ENCODE data around the gene MOGAT3.

Gene MOGAT3

DNA sequence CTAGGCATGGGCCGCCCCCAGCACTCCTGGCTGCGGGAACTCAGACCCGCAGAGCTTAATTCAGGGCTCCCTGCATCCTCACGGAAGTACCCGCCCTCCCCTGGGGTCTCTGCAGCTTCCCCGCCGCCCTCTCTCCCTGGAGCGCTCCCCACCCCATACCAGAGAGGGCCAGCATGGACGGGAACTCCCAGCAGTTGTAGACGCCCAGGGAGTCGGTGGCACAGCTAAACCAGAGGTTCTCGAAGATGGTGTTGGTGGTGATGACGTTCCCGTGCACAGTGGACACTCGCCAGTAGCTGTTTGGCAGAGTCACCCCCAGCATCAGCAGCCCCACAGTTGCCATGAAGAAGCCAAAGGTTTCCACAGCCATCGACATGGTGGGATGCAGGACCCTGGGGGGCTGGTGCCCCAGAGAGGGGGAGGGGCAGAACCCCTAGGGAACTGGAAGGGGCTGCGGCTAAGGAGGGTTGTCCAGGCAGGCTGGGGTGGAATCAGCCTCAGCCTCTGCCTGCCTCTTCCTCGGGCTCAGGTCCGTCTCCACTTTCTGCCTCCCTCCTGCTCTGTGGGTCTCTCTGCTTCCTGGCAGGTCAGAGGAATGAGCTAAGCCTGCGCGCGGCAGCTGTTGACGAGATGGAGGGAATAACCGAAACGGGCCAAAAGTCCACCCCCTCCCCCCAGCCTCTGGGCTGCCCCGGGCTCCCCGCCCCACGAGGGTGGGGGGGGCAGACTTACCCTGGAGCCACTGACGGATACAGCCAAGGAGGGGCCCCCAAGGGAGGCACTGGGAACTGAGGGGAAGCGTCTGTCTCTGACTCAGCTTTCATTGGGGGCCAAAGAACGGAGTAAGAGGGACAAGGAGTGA is 36.6 kb upstream of the MOGAT3 start, which contains the start of gene CLDN15:
Gene CLDN15 (minus strand): TSS at position 597 of the 862 bp plus-strand sequence. CDS start 221 bp downstream, at position 376.
- Mint-ChIP-seq H3K36me3 (peaks cover 26% of the 10 kb centered on the region), H3K9me3 (no peaks in the 10 kb centered on the region), H3K4me1 (peaks cover 4% of the 10 kb centered on the region), H3K27me3 (no peaks in the 10 kb centered on the region), H3K4me3 (no peak within 1 kb of the TSS), H3K27ac (no peak within 1 kb of the TSS)
- no peak for ATAC-seq

DNA sequence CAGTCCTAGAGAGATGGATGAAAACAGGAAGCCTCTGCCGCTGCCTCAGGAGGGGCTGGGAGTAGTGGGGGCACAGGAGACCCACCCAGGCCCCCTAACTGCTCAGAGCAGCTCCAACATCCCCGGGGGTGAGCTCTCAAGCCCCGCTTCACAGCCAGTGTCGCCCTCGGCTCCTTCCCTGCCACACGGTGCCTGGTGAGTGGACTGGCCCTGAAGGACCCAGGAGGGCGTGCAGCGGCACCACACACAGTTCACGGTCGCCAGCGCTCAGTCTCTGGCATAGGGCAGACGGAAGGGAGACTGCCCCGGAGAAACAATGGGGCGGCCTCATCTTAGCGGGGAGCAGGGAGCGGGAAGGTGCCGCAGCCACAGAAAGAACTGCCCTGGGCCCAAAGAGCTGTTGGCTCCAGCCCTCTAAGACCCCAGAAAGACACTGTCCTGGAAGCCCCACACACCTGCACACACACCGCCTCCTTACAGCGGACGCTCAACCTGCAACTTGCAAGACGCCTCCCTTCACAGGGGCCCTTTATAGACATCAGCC is 35.5 kb upstream of the MOGAT3 start:
- H3K36me3 Mint-ChIP-seq = peaks cover 26% of the 10 kb centered on the region
- peaks cover 4% of the 10 kb centered on the region for H3K4me1 Mint-ChIP-seq
- H3K4me3 Mint-ChIP-seq = no peak overlapping the region
- no peaks in the 10 kb centered on the region for H3K27me3 Mint-ChIP-seq
- no peak for ATAC-seq
- no peak overlapping the region for H3K27ac Mint-ChIP-seq
- no peaks in the 10 kb centered on the region for H3K9me3 Mint-ChIP-seq

DNA sequence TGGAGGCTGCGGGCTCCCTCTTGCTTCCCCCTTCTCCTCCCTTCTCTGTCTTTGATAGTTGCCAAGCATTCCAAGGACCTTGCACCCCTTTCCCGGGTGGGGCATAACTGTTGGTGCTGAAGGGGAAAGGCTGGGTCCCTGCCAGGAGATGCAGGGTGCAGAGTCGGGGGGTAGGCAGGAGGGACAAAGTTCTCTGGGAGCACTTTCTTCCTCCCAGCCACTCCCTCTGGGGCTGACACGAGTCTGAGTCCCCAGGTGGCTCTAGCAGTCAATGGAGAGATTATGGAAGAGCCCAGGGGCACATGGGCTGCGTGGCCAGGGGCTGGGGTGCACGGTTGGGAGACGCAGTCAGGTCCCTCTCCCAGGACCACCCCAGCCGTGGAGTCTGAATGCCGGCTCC is 34.7 kb upstream of the MOGAT3 start:
- Mint-ChIP-seq H3K9me3 (no peaks in the 10 kb centered on the region), H3K27me3 (no peaks in the 10 kb centered on the region), H3K36me3 (peaks cover 23% of the 10 kb centered on the region)

DNA sequence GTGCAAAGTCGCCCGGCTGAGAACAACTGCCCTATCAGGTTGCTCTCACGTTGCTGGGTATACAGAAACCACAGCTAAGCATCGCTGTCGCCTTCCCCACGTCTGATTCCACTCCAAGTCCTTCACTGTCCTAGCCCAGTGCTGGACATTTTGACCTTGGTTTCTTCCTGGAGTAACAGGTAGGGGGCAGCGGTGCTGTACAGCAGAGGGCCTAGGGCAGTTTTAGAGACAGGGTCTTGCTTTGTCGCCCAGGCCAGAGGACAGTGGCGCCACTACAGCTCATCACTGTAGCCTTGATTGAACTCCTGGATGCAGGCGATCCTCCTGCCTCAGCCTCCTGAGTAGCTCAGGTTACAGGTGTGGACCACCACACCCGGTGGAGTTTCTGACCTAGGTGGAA is 34.2 kb upstream of the MOGAT3 start:
- Mint-ChIP-seq H3K9me3 (no peaks in the 10 kb centered on the region), H3K4me1 (no peaks in the 10 kb centered on the region), H3K27ac (no peak overlapping the region), H3K4me3 (no peak overlapping the region), H3K27me3 (no peaks in the 10 kb centered on the region), H3K36me3 (peaks cover 23% of the 10 kb centered on the region)
- ATAC-seq = no peak

More for the DNA sequence above, 34.7 kb upstream of the MOGAT3 start:
- no peak for ATAC-seq
- H3K27ac Mint-ChIP-seq = no peak overlapping the region
- no peak overlapping the region for H3K4me3 Mint-ChIP-seq
- H3K4me1 Mint-ChIP-seq = peaks cover under 1% of the 10 kb centered on the region

DNA sequence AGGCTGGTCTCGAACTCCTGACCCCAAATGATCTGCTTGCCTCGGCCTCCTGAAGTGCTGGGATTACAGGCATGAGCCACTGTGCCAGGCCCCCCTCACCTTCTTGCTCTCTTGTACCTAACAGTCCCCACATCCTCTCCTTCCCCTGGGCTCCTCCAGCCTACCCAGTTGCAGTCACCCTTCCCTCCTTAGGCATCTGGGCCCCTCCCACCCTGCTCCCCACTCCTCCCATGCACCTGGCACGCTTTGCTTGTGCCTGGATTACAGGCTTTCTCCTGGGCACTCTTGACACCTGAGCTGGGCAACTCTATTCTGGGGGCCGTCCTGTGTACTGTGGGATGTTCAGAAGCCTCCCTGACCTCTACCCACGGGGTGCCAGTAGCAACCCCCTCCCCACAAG is 33.8 kb upstream of the MOGAT3 start:
- no peaks in the 10 kb centered on the region for H3K9me3 Mint-ChIP-seq
- no peak overlapping the region for H3K27ac Mint-ChIP-seq
- no peak overlapping the region for H3K4me3 Mint-ChIP-seq
- peaks cover 23% of the 10 kb centered on the region for H3K36me3 Mint-ChIP-seq
- H3K27me3 Mint-ChIP-seq = no peaks in the 10 kb centered on the region
- H3K4me1 Mint-ChIP-seq = no peaks in the 10 kb centered on the region
- ATAC-seq = no peak

DNA sequence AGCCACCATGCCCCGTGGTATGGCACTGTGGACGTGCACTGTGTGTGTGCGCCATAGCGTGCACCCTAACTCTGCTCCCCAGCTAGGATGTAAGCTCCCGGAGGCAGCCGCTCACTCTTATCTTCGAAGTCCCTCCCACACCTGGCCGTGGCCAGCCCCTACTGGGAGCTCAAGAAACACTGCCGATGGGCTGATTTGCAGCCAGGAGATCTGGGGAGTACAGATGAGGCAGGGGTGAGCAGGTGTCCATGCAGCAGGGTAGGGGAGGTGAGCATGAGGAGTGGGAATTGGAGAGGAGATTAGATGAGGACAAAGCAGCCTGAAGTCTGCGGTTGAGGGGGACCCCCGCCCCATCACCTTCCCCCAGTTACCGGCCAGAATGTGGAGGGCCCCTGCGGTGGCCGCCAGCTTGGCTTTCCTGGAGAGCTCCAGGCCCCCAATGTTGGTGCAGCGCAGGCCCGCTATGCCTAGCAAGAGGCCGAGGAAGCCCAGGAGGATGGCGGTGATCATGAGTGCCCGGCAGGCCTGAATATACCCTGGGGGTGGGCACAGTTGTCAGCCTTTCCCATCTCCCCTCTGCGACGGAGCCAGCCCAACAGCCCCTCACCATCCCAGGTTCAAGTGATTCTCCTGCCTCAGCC is 33.2 kb upstream of the MOGAT3 start:
- Mint-ChIP-seq H3K36me3 (peaks cover 25% of the 10 kb centered on the region), H3K27ac (no peak overlapping the region)
- no peak for ATAC-seq

DNA sequence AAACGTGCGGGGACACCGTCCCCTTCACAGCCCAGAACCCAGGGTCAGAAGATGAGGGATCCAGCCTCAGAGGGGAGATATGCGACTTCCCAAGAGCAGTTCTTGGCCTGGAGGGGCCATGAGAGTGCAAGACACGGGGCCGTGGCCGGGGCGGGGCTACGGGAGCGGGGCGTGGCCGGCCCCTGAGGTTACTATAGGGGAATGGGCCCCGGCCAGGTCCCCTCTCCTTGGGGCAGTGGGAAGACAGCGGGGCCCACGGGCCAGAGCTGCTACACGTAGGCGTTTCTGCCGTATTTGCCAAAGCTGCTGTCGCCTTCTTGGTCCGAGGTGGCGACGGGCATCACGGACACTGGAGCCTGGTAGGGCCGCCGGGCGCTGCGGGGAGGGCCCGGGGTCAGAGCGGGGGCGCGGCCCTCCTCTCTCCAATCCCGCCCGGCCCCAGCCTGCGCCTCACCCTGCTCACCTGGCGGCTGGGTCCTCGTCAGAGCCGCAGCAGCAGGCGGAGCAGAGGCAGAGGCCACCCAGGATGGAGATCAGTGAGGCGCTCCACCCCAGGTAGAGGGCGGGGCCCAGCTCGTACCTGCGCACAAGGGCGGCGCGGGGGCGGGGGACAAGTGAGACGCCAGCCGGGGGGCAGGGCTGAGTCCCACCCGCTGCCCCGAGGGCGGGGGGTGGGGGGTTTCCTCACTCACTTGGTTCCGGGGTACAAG is 31.5 kb upstream of the MOGAT3 start:
- Mint-ChIP-seq H3K27me3 (no peaks in the 10 kb centered on the region), H3K4me3 (no peak overlapping the region), H3K27ac (no peak overlapping the region), H3K9me3 (no peaks in the 10 kb centered on the region), H3K36me3 (peaks cover 16% of the 10 kb centered on the region), H3K4me1 (no peaks in the 10 kb centered on the region)
- ATAC-seq = peak; percentile 45

More for the DNA sequence above, 33.2 kb upstream of the MOGAT3 start:
- Mint-ChIP-seq H3K9me3 (no peaks in the 10 kb centered on the region), H3K4me3 (no peak overlapping the region), H3K27me3 (no peaks in the 10 kb centered on the region), H3K4me1 (no peaks in the 10 kb centered on the region)

DNA sequence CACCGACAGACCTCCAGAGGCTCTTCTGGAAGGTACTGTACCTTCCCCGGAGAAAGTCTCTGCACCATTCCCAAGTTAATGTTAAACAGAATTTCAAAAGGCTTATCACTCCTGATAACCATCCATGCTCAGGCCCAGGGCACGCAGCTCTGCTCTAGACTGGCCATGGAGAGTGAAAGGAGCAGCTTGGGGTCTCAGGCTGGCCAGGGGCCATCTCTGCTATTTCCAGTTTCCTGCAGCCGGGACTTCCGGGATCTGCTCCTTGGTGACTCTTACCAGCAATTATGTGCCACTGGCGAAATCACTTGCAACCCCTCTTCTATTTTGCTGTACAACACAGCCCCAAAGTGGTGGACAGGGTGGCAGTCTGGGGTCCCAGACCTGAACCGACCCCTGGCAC is 30.8 kb upstream of the MOGAT3 start:
- Mint-ChIP-seq H3K36me3 (peaks cover 22% of the 10 kb centered on the region), H3K9me3 (no peaks in the 10 kb centered on the region), H3K27me3 (no peaks in the 10 kb centered on the region), H3K27ac (no peak overlapping the region), H3K4me3 (no peak overlapping the region), H3K4me1 (no peaks in the 10 kb centered on the region)
- ATAC-seq = no peak

DNA sequence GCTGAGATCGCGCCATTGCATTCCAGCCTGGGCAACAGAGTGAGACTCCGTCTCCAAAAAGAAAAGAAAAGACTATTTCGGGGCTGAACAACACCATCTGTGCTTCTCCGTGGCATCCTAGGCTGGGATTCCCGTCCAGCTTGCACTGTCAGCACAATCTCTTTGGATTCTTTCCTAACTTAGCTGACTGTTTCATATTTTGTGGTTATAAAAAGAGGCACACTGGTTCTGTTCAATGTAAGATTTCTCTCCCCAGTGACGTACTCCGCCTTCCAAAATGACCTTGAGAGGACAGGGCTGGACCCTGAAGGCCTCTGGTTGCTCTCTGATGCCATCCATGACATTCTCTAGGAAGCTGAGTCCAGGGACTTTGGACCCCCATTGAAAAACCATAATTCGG is 25.9 kb upstream of the MOGAT3 start:
- no peak overlapping the region for H3K27ac Mint-ChIP-seq

DNA sequence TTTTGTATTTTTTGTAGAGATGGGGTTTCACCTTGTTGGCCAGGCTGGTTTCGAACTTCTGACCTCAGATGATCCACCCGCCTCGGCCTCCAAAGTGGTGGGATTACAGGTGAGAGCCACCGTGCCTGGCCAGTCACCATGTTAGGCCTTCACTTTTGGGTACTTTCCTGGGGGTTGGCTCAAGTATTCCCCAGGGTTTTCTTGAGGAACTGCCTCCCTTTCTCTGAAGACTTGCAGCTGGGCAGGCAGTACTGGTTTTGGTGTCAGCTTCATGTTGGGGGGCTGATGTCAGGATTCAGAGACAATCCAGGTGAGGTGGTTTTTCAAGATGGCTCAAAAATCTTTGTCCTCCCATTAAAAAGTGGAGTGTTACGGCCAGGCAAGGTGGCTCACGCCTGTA is 24.8 kb upstream of the MOGAT3 start:
- Mint-ChIP-seq H3K36me3 (peaks cover 61% of the 10 kb centered on the region), H3K27ac (no peak overlapping the region), H3K4me1 (peaks cover 16% of the 10 kb centered on the region), H3K9me3 (no peaks in the 10 kb centered on the region), H3K4me3 (no peak overlapping the region), H3K27me3 (no peaks in the 10 kb centered on the region)
- ATAC-seq = no peak

More for the DNA sequence above, 25.9 kb upstream of the MOGAT3 start:
- H3K9me3 Mint-ChIP-seq = no peaks in the 10 kb centered on the region
- H3K27me3 Mint-ChIP-seq = no peaks in the 10 kb centered on the region
- peaks cover 7% of the 10 kb centered on the region for H3K4me1 Mint-ChIP-seq
- H3K4me3 Mint-ChIP-seq = no peak overlapping the region
- ATAC-seq = no peak
- peaks cover 59% of the 10 kb centered on the region for H3K36me3 Mint-ChIP-seq

DNA sequence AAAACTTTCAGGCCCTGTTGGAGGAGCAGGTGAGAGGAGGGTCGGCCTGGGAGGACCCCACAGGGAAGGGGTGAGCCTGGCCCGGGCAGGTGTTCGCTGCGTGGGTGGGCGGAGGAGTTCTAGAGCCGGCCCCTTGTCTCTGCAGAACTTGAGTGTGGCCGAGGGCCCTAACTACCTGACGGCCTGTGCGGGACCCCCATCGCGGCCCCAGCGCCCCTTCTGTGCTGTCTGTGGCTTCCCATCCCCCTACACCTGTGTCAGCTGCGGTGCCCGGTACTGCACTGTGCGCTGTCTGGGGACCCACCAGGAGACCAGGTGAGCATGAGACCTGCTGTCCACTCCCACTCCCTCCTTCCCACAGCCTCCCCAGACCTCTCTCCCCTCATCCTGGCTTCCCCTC is 22.7 kb upstream of the MOGAT3 start:
- Mint-ChIP-seq H3K4me1 (peaks cover 31% of the 10 kb centered on the region), H3K4me3 (no peak overlapping the region), H3K27me3 (no peaks in the 10 kb centered on the region), H3K36me3 (peaks cover 52% of the 10 kb centered on the region), H3K9me3 (no peaks in the 10 kb centered on the region), H3K27ac (no peak overlapping the region)
- peak; percentile 34 for ATAC-seq

DNA sequence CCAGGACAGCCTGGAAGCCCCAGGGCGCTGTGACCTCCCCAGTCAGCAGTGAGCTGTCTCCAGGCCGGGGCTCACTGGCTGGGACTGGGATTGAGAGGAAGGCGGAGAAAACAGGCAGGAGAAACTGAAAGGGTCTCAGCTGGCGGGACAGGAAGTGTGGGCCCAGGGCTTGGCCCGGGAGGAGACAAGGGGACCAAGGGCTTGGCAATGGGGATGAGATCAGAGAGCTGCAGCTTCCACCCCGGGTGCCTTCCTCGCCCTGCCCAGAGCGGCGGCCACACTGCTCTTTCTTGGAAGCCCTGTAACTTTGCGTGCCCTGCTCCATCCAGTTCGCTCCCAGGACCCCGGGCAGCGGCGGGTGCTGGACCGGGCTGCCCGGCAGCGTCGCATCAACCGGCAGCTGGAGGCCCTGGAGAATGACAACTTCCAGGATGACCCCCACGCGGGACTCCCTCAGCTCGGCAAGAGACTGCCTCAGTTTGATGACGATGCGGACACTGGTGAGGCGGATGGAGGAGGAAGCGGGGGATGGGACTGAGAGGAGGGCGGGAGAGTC is 21.5 kb upstream of the MOGAT3 start:
- Mint-ChIP-seq H3K27me3 (no peaks in the 10 kb centered on the region), H3K4me3 (no peak overlapping the region), H3K27ac (no peak overlapping the region), H3K36me3 (peaks cover 49% of the 10 kb centered on the region), H3K4me1 (peaks cover 37% of the 10 kb centered on the region), H3K9me3 (no peaks in the 10 kb centered on the region)
- no peak for ATAC-seq

DNA sequence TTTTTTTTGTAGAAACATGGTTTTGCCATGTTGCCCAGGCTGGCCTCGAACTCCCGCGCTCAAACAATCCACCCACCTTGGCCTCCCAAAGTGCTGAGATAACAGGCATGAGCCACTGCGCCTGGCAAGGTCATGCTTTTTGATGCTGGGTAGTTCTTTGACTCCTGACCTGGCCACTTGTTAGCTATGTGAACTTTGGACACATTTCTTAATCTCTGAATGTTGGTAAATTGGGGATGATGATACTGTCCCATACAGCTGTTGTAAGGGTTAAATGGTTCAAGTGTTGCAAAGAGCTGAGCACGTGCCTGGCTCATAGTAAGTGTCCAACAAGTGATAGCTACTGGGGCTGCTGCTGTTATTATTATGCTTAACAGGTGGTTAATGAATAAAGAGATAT is 19.5 kb upstream of the MOGAT3 start:
- H3K4me3 Mint-ChIP-seq = no peak overlapping the region
- no peak overlapping the region for H3K27ac Mint-ChIP-seq
- no peaks in the 10 kb centered on the region for H3K27me3 Mint-ChIP-seq
- peaks cover 53% of the 10 kb centered on the region for H3K36me3 Mint-ChIP-seq
- peaks cover 52% of the 10 kb centered on the region for H3K4me1 Mint-ChIP-seq
- no peaks in the 10 kb centered on the region for H3K9me3 Mint-ChIP-seq
- no peak for ATAC-seq

DNA sequence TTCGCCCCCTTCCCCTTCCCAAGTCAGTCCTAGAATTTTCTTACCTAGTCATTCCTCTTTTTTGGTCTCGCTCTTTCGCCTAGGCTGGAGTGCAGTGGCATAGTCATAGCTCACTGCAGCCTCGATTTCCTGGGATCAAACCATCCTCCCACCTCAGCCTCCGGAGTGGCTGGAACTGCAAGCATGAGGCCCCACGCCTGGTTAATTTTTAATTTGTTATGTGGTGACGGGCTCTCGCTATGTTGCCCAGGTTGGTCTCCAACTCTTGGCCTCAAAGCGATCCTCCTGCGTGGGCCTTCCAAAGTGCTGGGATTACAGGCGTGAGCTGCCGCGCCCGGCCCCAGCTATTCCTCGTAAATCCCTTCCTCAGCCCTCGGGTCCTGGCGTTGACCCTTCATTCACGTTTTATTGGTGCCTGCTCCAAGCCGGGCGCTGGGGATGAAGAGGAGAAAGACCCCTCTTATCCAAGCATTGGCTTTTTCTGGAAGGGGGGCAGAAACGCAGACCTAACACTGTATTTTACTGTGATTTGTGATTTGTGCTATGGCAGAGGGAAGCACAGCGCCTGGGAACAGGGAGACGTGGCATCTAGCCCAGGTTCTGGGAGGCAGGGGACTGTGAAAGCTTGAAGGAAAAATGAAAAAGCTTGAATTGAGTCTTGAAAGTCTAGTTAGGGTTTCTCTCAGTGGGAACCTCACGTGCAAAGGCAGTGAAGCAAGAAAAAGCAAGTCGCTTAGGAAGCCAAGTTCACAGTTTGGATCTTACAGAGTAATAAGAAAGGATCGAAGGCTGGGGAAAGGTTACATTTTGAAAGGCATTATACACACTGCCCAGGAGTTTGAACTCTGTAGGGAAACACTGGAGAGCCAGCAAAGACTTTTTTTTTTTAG is 17.6 kb upstream of the MOGAT3 start:
- H3K27me3 Mint-ChIP-seq = no peaks in the 10 kb centered on the region
- H3K36me3 Mint-ChIP-seq = peaks cover 47% of the 10 kb centered on the region
- peak overlapping the region; percentile 98 for H3K4me3 Mint-ChIP-seq
- H3K4me1 Mint-ChIP-seq = peaks cover 52% of the 10 kb centered on the region
- ATAC-seq = no peak
- peak overlapping the region; percentile 94 for H3K27ac Mint-ChIP-seq
- H3K9me3 Mint-ChIP-seq = no peaks in the 10 kb centered on the region
